GM19328 (cell line): Measurements from ENCODE around the gene PGM2L1.

Experiments
- ATAC-seq: cut with Tn5 transposase; IDR thresholded peaks from one replicate; pipeline ENCODE4 v1.9.1; 2021; ENCODE audit warnings: mild to moderate bottlenecking, moderate library complexity; ENCODE audit not compliant: unreplicated experiment

The PGM2L1 gene

DNA sequence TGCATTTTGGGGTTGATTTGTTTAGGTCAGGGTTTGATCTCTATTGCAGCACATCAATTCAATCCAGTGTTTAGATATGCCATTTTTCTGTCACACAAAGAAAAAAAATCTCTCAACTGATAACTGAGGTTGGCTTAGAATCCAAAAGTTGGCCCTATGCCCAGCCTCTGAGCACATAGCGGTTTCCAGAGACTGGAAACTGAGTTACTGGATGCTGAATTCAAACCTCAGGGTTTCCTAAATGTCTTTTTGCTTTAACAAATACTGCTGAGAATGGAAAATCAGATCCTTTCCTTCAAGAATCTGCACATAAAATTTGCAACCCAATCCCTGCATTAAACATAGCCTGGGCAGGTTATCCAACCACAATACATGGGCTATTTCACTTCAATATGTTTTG, 90.8 kb downstream of the PGM2L1 start:
- no peak for ATAC-seq

DNA sequence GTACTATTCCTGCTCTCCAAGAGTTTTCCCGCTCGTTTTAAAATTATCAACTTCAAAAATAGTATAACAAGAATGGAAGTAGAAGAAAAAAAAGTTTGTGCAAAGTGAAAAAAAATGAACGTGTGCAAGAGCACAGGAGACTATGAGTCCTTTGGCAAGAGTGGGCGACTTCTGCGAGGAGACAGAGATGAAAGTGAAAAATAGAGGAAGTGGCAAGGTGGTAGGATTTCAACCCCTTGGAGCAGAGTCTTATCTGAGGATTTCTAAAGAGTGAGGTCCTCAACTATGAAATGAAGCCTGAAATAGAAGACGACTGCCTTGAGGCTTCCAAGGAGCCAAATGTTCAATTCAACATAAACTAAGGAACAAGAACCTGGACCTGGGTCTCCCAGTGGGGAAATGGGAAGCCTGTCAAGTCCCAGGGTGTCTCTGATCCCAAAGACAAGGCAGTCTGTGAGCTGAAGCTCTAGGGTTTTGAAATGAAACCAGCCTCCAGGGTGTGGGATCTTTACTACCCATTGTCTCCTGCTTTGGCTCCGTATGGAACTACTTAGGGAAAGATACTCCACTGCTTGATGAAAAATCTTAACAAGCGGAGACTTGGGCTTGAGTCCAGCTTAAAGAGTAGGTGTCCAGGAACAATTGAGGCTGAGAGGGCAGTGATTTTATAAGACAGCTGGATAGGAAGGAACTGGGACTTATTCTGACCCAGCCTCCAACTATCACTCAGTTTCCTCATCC, 91.6 kb downstream of the PGM2L1 start:
- no peak for ATAC-seq

DNA sequence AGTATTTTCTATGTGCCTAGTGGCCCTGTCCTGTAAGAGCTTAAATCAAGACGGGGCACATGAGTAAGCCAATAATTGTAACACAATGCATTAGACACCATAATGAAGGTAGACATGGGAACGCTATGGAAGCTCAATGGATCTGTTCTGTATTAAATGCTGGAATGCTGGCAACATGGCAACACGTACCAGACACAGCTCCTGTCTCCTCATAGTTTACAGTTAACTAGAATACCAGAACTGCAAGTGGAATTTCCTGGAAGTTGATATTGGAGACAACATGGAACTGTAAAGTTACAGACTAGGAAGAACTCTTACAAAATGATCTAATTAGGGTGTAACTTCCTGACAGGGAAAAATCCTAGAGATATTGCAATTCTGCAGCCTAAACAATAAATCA, 99.2 kb downstream of the PGM2L1 start:
- no peak for ATAC-seq

GRCh38 chr11:74297484-74297883, 100.7 kb downstream of the PGM2L1 start:
- ATAC-seq = no peak

DNA sequence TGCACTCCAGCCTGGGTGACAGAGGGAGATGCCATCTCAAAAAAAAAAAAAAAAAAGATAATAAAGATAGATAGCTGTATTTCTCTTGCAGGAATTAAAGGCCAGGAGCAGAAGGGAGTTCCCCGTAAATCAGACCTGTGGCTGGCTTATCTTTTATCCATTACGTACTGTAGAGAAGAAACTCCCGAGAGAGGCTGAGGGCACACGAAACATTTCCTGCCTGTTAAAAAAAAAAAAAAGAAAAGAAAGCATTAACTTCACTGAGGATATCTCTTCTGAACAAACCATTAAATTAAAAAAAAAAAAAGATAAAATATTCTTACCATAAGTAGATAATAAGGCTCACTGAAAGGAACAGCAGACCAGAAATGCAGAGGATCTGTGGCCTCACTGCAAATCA, 109.3 kb downstream of the PGM2L1 start:
- ATAC-seq = no peak

DNA sequence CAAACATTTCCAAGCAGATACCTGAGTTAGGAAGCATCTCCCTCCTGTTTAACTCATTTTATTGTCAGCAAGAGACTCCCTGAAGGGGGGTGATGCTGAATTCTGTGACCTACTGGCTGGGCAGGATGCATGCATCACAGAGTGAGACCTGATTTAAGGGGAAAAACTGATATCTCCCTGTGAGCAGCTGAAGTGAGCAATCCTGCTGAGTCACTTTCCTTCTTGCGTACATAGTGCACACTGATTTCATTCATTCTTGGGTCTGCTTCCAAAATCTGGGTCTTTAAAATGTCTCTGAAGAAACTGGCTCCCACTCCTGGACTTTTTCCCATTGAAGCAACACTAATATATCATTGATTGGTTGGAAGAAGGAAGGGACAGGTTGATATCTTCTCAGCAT, 110.1 kb downstream of the PGM2L1 start:
- ATAC-seq = no peak

DNA sequence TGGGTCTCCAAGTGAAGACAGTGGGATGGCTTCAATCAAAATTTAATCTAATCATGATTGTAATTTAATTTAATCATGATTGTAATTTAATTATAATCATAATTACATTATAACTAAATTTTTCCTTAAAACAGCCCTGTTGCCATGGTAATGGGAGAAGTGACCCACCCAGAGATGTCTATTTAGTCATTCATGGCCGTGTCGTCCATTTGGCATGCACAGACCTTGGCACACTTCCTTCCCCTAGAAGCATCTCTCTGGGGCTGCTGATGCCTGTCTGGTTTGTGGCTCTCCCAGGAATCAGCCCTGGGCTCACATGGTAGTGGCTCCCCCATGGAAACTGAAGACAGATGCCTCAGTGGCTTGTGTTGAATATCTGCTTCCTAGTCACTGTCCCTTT, 113.8 kb downstream of the PGM2L1 start:
- no peak for ATAC-seq

GRCh38 chr11:74283580-74284180, 114.6 kb downstream of the PGM2L1 start:
- ATAC-seq = no peak

DNA sequence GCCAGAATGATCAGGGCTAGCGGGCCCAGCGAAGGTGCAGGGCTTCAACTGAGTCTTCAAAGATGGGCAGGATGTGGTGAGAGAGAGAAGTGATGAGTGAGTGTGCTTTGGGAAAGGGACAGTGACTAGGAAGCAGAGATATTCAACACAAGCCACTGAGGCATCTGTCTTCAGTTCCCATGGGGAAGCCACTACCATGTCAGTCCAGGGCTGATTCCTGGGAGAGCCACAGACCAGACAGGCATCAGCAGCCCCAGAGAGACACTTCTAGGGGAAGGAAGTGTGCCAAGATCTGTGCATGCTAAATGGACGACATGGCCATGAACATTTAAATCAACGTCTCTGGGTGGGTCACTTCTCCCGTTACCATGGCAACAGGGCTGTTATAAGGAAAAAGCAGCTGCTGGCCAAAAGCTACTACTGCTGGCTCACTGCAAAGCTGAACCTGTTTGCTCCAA, 115.3 kb downstream of the PGM2L1 start:
- no peak for ATAC-seq

DNA sequence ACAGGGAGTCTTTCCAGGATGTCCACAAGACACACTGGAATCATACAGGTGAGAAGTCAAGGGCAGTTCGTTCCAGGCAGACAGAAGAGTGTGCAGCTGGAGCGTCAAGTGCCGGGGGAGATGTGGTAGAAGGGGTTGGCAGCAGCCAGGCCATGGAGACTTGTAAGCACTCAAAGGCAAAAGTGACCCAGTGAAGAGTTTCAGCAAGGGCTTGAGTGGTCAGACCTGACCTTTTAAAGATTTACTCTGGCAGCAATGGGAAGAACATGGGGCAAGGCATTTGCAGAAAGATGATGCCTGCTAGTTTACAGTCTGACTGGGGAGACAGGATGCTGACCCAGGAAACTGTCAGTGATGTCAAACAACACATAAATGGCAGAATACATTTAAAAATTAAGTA, 115.8 kb downstream of the PGM2L1 start:
- no peak for ATAC-seq

DNA sequence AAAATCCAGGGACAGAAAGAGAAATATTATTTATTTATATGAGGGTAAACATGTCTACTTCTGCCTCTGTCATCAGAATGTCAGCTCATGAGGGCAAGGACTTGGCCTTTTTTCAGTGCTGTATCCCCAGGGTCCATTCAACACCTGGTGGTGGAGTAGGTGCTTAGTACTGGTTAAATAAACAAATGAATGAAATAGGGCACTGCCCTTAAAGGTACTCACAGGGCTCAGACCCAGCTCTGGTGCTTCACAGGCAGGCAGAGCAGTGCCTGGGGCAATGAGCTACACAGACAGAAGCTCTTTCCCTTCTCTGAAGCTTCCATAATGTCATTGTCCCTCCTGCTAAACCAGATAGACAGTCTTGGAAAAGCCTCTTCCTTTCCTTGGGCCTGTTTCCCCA, 117.7 kb downstream of the PGM2L1 start:
- ATAC-seq = no peak
